ENCODE measurements around the gene WNK2.

WNK2 gene

DNA sequence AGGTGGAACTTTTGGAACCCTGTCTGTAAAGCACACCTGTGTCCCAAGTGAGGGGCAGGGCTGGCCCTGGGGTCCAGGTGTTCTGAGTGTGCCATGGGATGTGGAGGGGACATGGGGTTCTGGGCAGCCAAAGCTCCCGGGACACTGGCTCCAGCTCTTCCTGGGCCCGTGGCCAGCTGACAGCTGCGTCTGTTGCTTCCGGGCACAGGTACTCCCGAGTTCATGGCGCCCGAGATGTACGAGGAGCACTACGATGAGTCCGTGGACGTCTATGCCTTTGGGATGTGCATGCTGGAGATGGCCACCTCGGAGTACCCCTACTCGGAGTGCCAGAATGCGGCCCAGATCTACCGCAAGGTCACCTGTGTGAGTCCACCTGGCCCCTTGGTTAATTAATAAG lies 50.7 kb downstream of the WNK2 start:
- TF ChIP-seq, protein P1, sequence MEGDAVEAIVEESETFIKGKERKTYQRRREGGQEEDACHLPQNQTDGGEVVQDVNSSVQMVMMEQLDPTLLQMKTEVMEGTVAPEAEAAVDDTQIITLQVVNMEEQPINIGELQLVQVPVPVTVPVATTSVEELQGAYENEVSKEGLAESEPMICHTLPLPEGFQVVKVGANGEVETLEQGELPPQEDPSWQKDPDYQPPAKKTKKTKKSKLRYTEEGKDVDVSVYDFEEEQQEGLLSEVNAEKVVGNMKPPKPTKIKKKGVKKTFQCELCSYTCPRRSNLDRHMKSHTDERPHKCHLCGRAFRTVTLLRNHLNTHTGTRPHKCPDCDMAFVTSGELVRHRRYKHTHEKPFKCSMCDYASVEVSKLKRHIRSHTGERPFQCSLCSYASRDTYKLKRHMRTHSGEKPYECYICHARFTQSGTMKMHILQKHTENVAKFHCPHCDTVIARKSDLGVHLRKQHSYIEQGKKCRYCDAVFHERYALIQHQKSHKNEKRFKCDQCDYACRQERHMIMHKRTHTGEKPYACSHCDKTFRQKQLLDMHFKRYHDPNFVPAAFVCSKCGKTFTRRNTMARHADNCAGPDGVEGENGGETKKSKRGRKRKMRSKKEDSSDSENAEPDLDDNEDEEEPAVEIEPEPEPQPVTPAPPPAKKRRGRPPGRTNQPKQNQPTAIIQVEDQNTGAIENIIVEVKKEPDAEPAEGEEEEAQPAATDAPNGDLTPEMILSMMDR (IDR thresholded peaks at IDR 0.05), result no peak
- H3K4me1 ChIP-seq, result peaks cover 0 to 12% (median 0%) of the 10 kb centered on the region in 4 donors
- no peak overlapping the region for H3K27ac ChIP-seq
- no peaks in the 10 kb centered on the region for H3K9me3 ChIP-seq
- H3K27me3 ChIP-seq, result peaks cover 0 to 5% of the 10 kb centered on the region in 2 donors
- DNase-seq, result no peak
- H3K36me3 ChIP-seq, result no peaks in the 10 kb centered on the region
- no peak overlapping the region for H3K4me3 ChIP-seq
- intact Hi-C loops (cut with DNase I; ENCODE audit: low total_unique reads), result loop anchor here (5.0 kb wide), 1 partner anchor 478 kb away; no protein-coding TSS in a partner anchor

DNA sequence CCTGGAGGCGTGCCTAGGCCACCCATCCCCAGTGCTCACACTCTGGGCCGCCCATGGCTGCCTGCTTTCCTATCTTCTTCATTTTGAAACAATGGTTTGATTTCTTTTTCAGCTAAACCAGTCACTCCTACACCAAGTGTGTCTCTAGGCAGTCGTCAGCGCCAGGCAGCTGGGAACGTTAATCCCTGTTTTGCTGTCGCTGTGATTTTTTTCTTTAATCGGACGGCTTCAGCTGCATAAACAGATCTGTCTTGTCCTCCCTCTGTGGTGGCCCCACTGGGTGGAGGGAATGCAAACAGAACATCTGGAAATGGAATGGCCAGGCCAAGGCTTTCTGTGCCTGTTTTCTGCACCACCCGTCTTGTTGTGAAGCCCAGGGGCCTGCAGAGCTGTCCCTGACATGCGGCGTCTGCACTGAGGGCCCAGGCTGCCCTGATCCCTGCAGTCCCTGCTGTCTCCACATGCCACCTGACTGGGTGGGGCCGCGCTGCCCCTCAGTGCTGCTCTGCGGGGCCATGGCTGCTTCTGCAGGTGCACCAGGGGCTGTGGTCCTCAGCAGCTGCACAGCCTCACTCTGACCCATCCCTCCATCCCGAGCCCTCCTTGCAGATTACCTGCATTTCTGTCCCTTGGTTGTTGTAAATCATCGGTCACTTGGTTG lies 51.5 kb downstream of the WNK2 start:
- TF ChIP-seq, protein P1 (IDR thresholded peaks at IDR 0.05), result no peak
- no peak for DNase-seq
- Histone ChIP-seq H3K27me3 (peaks cover 0 to 5% of the 10 kb centered on the region in 2 donors), H3K36me3 (no peaks in the 10 kb centered on the region), H3K9me3 (no peaks in the 10 kb centered on the region), H3K4me3 (no peak overlapping the region), H3K4me1 (peaks cover 0 to 12% (median 0%) of the 10 kb centered on the region in 4 donors), H3K27ac (no peak overlapping the region)
- intact Hi-C loops (cut with DNase I; ENCODE audit: low total_unique reads), result no loop called here

DNA sequence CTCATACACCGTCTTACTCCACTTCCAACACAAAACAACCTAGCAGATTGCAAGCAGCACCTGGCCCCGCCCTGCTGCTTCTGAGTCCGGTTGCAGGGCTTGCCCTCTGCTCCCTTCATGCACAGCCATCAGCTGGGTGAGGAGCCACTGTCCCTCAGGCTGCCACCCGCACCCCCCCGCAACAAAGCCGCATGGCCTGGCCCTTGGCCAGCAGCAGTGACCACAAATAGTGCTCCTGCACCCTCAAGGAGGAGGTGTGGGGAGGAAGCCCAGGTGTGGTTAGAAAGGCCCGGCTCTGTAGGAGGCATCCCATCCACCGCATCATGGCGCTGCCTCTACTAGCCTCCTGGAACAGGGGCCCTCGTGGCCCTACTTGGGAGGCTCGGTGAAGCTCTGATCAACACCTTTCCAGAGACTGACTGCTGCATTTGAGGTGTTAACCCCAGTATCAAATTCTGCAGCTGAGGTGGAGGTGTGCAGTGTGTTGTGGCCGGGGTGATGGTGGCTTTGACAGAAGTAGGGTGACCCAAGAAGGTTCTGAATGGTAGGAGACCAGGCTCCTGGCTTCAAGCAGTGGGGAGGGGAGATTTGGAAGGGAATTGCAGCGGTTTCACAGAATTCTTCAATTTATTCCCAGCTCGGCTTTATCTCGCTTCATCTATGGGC lies 52.7 kb downstream of the WNK2 start:
- intact Hi-C loops (cut with DNase I; ENCODE audit: low total_unique reads), result no loop called here
- Histone ChIP-seq H3K36me3 (no peaks in the 10 kb centered on the region), H3K27ac (no peak overlapping the region), H3K4me3 (no peak overlapping the region), H3K27me3 (no peaks in the 10 kb centered on the region), H3K4me1 (peaks cover 0 to 2% (median 0%) of the 10 kb centered on the region in 4 donors), H3K9me3 (no peaks in the 10 kb centered on the region)
- TF ChIP-seq, protein P1 (IDR thresholded peaks at IDR 0.05), result no peak
- no peak for DNase-seq

DNA sequence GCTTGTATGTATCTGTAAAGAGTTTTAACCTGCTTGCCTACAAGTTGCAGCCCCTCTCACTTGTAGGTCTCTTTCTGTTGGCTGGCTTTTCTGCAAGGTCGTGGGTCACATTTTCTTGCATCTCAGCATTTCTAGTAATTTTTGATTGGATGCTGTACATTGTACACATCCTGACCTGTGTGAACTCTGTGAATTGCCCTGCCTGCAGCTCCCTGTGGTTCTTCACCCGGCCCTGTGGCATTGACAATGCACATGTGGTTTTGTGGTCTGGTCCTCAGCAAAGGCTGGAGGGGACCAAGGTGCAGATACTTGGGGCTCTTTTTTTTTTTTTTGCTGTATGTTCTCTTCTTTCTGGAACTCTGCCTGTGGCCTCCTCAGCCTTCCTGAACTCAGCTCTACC lies 53.6 kb downstream of the WNK2 start:
- Histone ChIP-seq H3K36me3 (no peaks in the 10 kb centered on the region), H3K4me1 (no peaks in the 10 kb centered on the region), H3K9me3 (no peaks in the 10 kb centered on the region), H3K4me3 (no peak overlapping the region), H3K27ac (no peak overlapping the region), H3K27me3 (no peaks in the 10 kb centered on the region)
- TF ChIP-seq, protein P1 (IDR thresholded peaks at IDR 0.05), result no peak
- intact Hi-C loops (cut with DNase I; ENCODE audit: low total_unique reads), result no loop called here
- DNase-seq, result no peak

DNA sequence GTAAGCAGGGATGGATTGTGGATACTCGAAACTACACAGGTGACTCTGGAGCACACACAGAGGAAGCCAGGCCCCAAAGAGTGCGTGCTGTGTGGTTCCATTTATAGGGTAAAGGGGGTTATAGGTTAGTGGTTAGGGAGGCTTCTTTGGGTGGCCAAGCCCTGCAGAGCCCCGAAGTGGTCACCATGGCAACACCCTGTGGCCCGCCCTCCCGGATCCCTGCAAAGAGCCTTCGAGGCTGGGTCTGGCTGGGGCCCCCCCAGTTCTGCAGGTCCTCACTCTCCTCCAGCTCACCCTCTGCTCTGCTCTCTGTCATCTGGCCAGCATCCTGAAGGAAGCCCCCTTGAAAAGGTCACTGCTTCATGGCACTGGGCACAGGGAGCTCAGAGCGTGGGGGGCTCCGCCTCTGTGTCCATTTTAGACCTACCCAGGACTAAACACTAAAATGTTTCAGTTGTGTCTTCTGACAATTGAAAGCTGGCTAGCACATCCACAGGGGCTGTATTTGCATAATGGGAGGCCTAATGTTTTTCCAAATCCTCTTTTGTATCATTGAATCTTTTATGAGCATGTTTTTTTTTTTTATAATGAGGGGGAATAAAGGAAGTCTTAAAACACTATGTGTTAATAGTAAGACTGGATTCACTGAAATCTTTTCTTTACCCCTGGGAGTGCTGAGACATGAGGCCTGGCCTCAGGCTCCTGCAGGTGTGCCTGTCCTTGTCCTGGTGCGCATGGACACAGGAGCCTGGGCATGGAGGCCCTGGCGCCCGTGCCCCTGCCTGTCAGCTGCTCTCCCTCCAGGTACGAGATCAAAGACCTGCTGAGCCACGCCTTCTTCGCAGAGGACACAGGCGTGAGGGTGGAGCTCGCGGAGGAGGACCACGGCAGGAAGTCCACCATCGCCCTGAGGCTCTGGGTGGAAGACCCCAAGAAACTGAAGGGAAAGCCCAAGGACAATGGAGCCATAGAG lies 55.3 kb downstream of the WNK2 start:
- Histone ChIP-seq H3K36me3 (no peaks in the 10 kb centered on the region), H3K4me1 (no peaks in the 10 kb centered on the region), H3K27me3 (no peaks in the 10 kb centered on the region), H3K27ac (no peak overlapping the region), H3K4me3 (no peak overlapping the region), H3K9me3 (no peaks in the 10 kb centered on the region)
- intact Hi-C loops (cut with DNase I; ENCODE audit: low total_unique reads), result no loop called here
- TF ChIP-seq, protein P1 (IDR thresholded peaks at IDR 0.05), result no peak
- no peak for DNase-seq
